Smooth muscle cell (in vitro differentiated cells): ENCODE results near the gene TAF12. TPM values are rescaled to one million over a fixed set of nuclear protein-coding genes. Genes with fewer than 3 reads are reported as not detected.
"Not testable (repeated sequence)": the region's sequence is repeated elsewhere in the genome, so short reads cannot be mapped to it uniquely, and the experiment has no call there.

Experiments
- DNase-seq: peaks from one replicate; lab custom pipeline; 2025; ENCODE audit not compliant: unreplicated experiment; lab: John Stamatoyannopoulos, UW
- H2AFZ ChIP-seq: fragments of 200-600 bp; sonication (generic); 2 replicates; pipeline ENCODE4 v1.6.0; 2016; ENCODE audit warnings: antibody characterized with exemption, low read depth, mild to moderate bottlenecking
- H3F3A ChIP-seq: fragments of 200-600 bp; sonication (generic); 2 replicates; pipeline ENCODE4 v1.6.0; 2017; ENCODE audit warnings: antibody characterized with exemption, low read depth
- H3K27ac ChIP-seq: fragments of 200-600 bp; sonication (generic); 2 replicates; pipeline ENCODE4 v1.5.1; 2016; ENCODE audit warnings: low read depth, mild to moderate bottlenecking
- H3K27me3 ChIP-seq: fragments of 200-600 bp; sonication (generic); 2 replicates; pipeline ENCODE4 v1.6.1; 2016; ENCODE audit warnings: low read depth, mild to moderate bottlenecking
- H3K36me3 ChIP-seq: fragments of 200-600 bp; sonication (generic); 2 replicates; pipeline ENCODE4 v1.5.1; 2016; ENCODE audit warnings: low read depth
- H3K4me1 ChIP-seq: fragments of 200-600 bp; sonication (generic); 2 replicates; pipeline ENCODE4 v1.5.1; 2016; ENCODE audit warnings: low read depth
- H3K4me2 ChIP-seq: fragments of 200-600 bp; sonication (generic); 2 replicates; pipeline ENCODE4 v1.6.0; 2016; ENCODE audit warnings: mild to moderate bottlenecking
- H3K4me3 ChIP-seq: fragments of 200-600 bp; sonication (generic); 2 replicates; pipeline ENCODE4 v1.5.1; 2016; ENCODE audit warnings: mild to moderate bottlenecking
- H3K79me2 ChIP-seq: fragments of 200-600 bp; sonication (generic); 2 replicates; pipeline ENCODE4 v1.6.0; 2016; ENCODE audit warnings: low read depth, mild to moderate bottlenecking
- H3K9ac ChIP-seq: fragments of 200-600 bp; sonication (generic); 2 replicates; pipeline ENCODE4 v1.6.0; 2016; ENCODE audit warnings: low read depth
- H3K9me3 ChIP-seq: fragments of 200-600 bp; sonication (generic); replicated peaks from 2 replicates; pipeline ENCODE4 v1.5.1; 2016; ENCODE audit warnings: low read depth
- H4K20me1 ChIP-seq: fragments of 200-600 bp; sonication (generic); 2 replicates; pipeline ENCODE4 v1.6.0; 2016; ENCODE audit warnings: low read depth
- CTCF ChIP-seq: fragments of 200-600 bp; sonication (generic); IDR thresholded peaks from 2 replicates; pipeline ENCODE4 v1.5.1; 2017; ENCODE audit warnings: borderline replicate concordance, mild to moderate bottlenecking, antibody characterized with exemption; ENCODE audit not compliant: insufficient read depth, poor library complexity, severe bottlenecking
- WGBS: methylation state at CpG from one replicate; pipeline ENCODE4 v1.1.7; 2016; ENCODE audit warnings: low lambda C conversion rate; 5-methylcytosine and 5-hydroxymethylcytosine counted together
- polyA plus RNA-seq: library from polyadenylated mRNA; unstranded; fragments of >200 nt; fragmentation: Nextera tagmentation; extraction: Ambion mirVana; gene quantifications from 2 replicates; pipeline ENCODE4 v1.2.1, GENCODE V29; 2016
- total RNA-seq: library from RNA; depleted of rRNA; stranded (reverse); fragments of >200 nt; gene quantifications from 2 replicates; pipeline ENCODE4 v1.2.3, GENCODE V29; 2014

TAF12 gene
- total and polyA plus RNA-seq, 2 experiments from 2014 or later: 34.8 to 47.1 TPM

GRCh38 chr1:28680151-28680550 lies 37.3 kb upstream of the TAF12 start:
- H3K9me3 ChIP-seq: no peaks in the 10 kb centered on the region
- WGBS: 97% methylated on average over 4 of the region's 4 CpGs

DNA sequence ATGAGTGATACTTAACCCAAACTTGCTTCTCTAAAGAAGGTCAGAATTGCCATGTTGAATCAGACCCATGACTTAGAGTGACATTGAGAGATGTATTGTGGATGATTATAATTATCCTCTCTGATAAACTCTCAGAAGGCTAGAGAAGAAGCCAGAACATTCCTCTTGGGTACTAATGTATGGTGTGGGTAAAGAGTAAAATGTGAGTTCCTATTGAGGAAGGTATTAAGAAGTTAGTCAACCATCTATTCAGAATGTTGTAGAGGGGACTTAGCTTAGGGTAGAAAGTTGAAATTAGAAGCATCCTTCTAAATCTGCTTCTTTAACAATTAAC lies 33.0 kb upstream of the TAF12 start:
- H3K9me3 ChIP-seq: no peaks in the 10 kb centered on the region
- peaks cover 37% of the 10 kb centered on the region for H4K20me1 ChIP-seq
- H3K27ac ChIP-seq: peak overlapping the region; percentile 42
- H3K36me3 ChIP-seq: no peaks in the 10 kb centered on the region
- H3K4me3 ChIP-seq: no peak overlapping the region
- no peaks in the 10 kb centered on the region for H3K4me1 ChIP-seq
- no peak overlapping the region for H3K4me2 ChIP-seq
- DNase-seq: no peak
- H3K79me2 ChIP-seq: peaks cover 62% of the 10 kb centered on the region
- H3K9ac ChIP-seq: no peak overlapping the region
- TF ChIP-seq CTCF: no peak
- H3K27me3 ChIP-seq: no peaks in the 10 kb centered on the region
- no peak overlapping the region for H2AFZ ChIP-seq
- no peaks in the 10 kb centered on the region for H3F3A ChIP-seq

More at GRCh38 chr1:28680151-28680550, 37.3 kb upstream of the TAF12 start:
- Histone ChIP-seq H3K4me1 (no peaks in the 10 kb centered on the region), H4K20me1 (peaks cover 49% of the 10 kb centered on the region), H3K27me3 (no peaks in the 10 kb centered on the region), H3K4me3 (no peak overlapping the region), H2AFZ (no peak overlapping the region), H3F3A (no peaks in the 10 kb centered on the region), H3K27ac (no peak overlapping the region), H3K79me2 (peaks cover 32% of the 10 kb centered on the region), H3K36me3 (no peaks in the 10 kb centered on the region), H3K4me2 (no peak overlapping the region), H3K9ac (no peak overlapping the region)
- DNase-seq: no peak
- TF ChIP-seq CTCF: no peak

- Histone ChIP-seq H4K20me1 (peaks cover 22% of the 10 kb centered on the region), H3K4me1 (peaks cover 15% of the 10 kb centered on the region), H3K79me2 (peaks cover 76% of the 10 kb centered on the region), H3F3A (peaks cover 12% of the 10 kb centered on the region)
- H3K36me3 ChIP-seq, H3K9me3 ChIP-seq, H3K4me2 ChIP-seq, H3K9ac ChIP-seq, H2AFZ ChIP-seq, H3K4me3 ChIP-seq, DNase-seq, H3K27me3 ChIP-seq, H3K27ac ChIP-seq: not testable (repeated sequence)
- over 99% methylated on average over 15 of the region's 15 CpGs for WGBS
These were observed 30.1 kb upstream of the TAF12 start for GRCh38 chr1:28672971-28673370.

DNA sequence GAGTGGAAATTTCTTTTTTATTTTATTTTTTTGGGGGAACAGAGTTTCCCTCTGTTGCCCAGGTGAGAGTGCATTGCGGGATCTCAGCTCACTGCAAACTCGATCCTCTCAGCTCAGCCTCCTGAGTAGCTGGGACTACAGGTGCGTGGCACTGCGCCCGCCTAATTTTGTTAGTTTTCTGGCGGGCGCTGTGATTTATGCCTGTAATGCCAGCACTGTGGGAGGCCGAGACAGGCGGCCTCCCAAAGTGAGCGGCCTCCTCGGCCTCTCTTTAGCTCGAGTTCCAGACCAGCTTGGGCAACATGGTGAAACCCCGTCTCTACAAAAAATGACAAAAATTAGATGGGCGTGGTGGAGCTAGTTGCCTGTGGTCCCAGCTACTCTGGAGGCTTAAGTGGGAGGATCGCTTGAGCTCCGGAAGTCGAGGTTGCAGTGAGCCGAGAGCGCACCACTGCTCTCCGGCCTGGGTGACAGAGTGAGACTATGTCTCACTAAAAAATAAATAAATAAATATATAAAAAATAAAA lies 28.4 kb upstream of the TAF12 start:
- H3K27ac ChIP-seq: no peak overlapping the region
- H3K4me1 ChIP-seq: peaks cover 18% of the 10 kb centered on the region
- no peak for DNase-seq
- H3K27me3 ChIP-seq: no peaks in the 10 kb centered on the region
- no peak overlapping the region for H3K9ac ChIP-seq
- H3F3A ChIP-seq: peaks cover 12% of the 10 kb centered on the region
- TF ChIP-seq CTCF: no peak
- H3K4me2 ChIP-seq: no peak overlapping the region
- no peaks in the 10 kb centered on the region for H3K36me3 ChIP-seq
- WGBS: 96% methylated on average over 20 of the region's 20 CpGs
- peaks cover 59% of the 10 kb centered on the region for H3K79me2 ChIP-seq
- no peaks in the 10 kb centered on the region for H3K9me3 ChIP-seq
- H3K4me3 ChIP-seq: no peak overlapping the region
- H2AFZ ChIP-seq: no peak overlapping the region
- peaks cover 12% of the 10 kb centered on the region for H4K20me1 ChIP-seq
